Liver (tissue), 9 donors: ENCODE data around the gene FBXO24. TPM values are rescaled to one million over a fixed set of nuclear protein-coding genes. Genes with fewer than 3 reads are reported as not detected.
A peak's percentile ranks its signal among the peaks of the same experiment; 100 is the strongest.

ENCODE experiments used
- DNase-seq: peaks from one replicate; pipeline ENCODE4 v3.0.0-alpha.2; 2017; ENCODE audit warnings: low spot score
- H3K27ac ChIP-seq, 2 donors: one replicate each; pipeline ENCODE4 v1.7.0; 2013; ENCODE audit warnings: inconsistent platforms in 2 of 2, low read length in 2 of 2, control low read depth in 1 of 2, low read depth in 1 of 2, mild to moderate bottlenecking in 1 of 2
- H3K27me3 ChIP-seq, 4 donors: one replicate each; pipeline versions ENCODE4 v1.6.1 to v1.7.0; 2013; ENCODE audit warnings: low read length in 3 of 4, inconsistent platforms in 1 of 4, mild to moderate bottlenecking in 1 of 4, moderate library complexity in 1 of 4; ENCODE audit not compliant: control insufficient read depth in 4 of 4, insufficient read depth in 4 of 4
- H3K36me3 ChIP-seq, 4 donors: one replicate each; pipeline versions ENCODE4 v1.6.1 to v1.7.0; 2013; ENCODE audit warnings: low read length in 3 of 4, mild to moderate bottlenecking in 3 of 4, low read depth in 1 of 4, moderate library complexity in 1 of 4; ENCODE audit not compliant: control insufficient read depth in 4 of 4, insufficient read depth in 3 of 4
- H3K4me1 ChIP-seq, 4 donors: one replicate each; pipeline versions ENCODE4 v1.6.1 to v1.7.0; 2013; ENCODE audit warnings: low read length in 3 of 4, mild to moderate bottlenecking in 3 of 4, moderate library complexity in 1 of 4; ENCODE audit not compliant: control insufficient read depth in 4 of 4, insufficient read depth in 4 of 4
- H3K4me3 ChIP-seq, 3 donors: one replicate each; pipeline versions ENCODE4 v1.6.1 to v1.7.0; 2013; ENCODE audit warnings: low read length in 3 of 3, control low read depth in 1 of 3, low read depth in 1 of 3, mild to moderate bottlenecking in 1 of 3
- H3K9ac ChIP-seq, 2 donors: one replicate each; pipeline ENCODE4 v1.7.0; 2013; ENCODE audit warnings: low read length in 2 of 2, mild to moderate bottlenecking in 2 of 2, moderate library complexity in 2 of 2, control low read depth in 1 of 2, low read depth in 1 of 2
- H3K9me3 ChIP-seq, 4 donors: one replicate each; pipeline versions ENCODE4 v1.6.1 to v1.7.0; 2013; ENCODE audit warnings: low read length in 3 of 4; ENCODE audit not compliant: control insufficient read depth in 4 of 4
- ATF3 ChIP-seq: IDR thresholded peaks from 2 replicates; pipeline ENCODE4 v1.6.1; 2016; ENCODE audit warnings: antibody characterized with exemption
- EGR1 ChIP-seq, 2 donors: IDR thresholded peaks; 2 replicates each; pipeline ENCODE4 v1.6.1; 2016 to 2018; ENCODE audit warnings: antibody characterized with exemption in 2 of 2, low read depth in 2 of 2
- FOXA1 ChIP-seq: IDR thresholded peaks from 2 replicates; pipeline ENCODE4 v1.6.1; 2016; ENCODE audit warnings: antibody characterized with exemption
- FOXA2 ChIP-seq: IDR thresholded peaks from 2 replicates; pipeline ENCODE4 v1.6.1; 2016; ENCODE audit warnings: antibody characterized with exemption
- GABPA ChIP-seq, 2 donors: IDR thresholded peaks in 1 of 2; conservative IDR thresholded peaks in 1 of 2; 2 replicates each; pipeline ENCODE4 v1.6.1; 2016; ENCODE audit warnings: antibody characterized with exemption in 2 of 2, mild to moderate bottlenecking in 1 of 2, moderate library complexity in 1 of 2
- HNF4A ChIP-seq, 2 donors: conservative IDR thresholded peaks; 2 replicates each; pipeline ENCODE4 v1.6.1; 2016; ENCODE audit warnings: antibody characterized with exemption in 2 of 2, mild to moderate bottlenecking in 2 of 2
- HNF4G ChIP-seq: IDR thresholded peaks from 2 replicates; pipeline ENCODE4 v1.6.1; 2016; ENCODE audit warnings: antibody characterized with exemption
- MAX ChIP-seq: IDR thresholded peaks from 2 replicates; pipeline ENCODE4 v1.6.1; 2016; ENCODE audit warnings: antibody characterized with exemption
- NR2F2 ChIP-seq: IDR thresholded peaks from 2 replicates; pipeline ENCODE4 v1.6.1; 2016; ENCODE audit warnings: antibody characterized with exemption
- REST ChIP-seq: IDR thresholded peaks from 2 replicates; pipeline ENCODE4 v1.6.1; 2016; ENCODE audit warnings: antibody characterized with exemption, mild to moderate bottlenecking
- RXRA ChIP-seq, 2 donors: IDR thresholded peaks; 2 replicates each; pipeline ENCODE4 v1.6.1; 2017 to 2018; ENCODE audit warnings: antibody characterized with exemption in 2 of 2, mild to moderate bottlenecking in 1 of 2
- SP1 ChIP-seq: IDR thresholded peaks from 2 replicates; pipeline ENCODE4 v1.6.1; 2018; ENCODE audit warnings: antibody characterized with exemption, mild to moderate bottlenecking
- YY1 ChIP-seq: IDR thresholded peaks from 2 replicates; pipeline ENCODE4 v1.6.1; 2016; ENCODE audit warnings: antibody characterized with exemption, mild to moderate bottlenecking
- WGBS: extraction: QIAGEN DNeasy Blood & Tissue Kit; methylation state at CpG from one replicate; pipeline ENCODE4 v1.1.7; 2013; 5-methylcytosine and 5-hydroxymethylcytosine counted together
- polyA plus RNA-seq, 2 donors: library from polyadenylated mRNA; stranded (reverse) in 1 of 2; unstranded in 1 of 2; fragments of 200-250 nt in 1 of 2; fragments of >200 nt in 1 of 2; fragmentation: Nextera tagmentation in 1 of 2; extraction: Ambion mirVana in 1 of 2; gene quantifications; one replicate each; pipeline versions ENCODE4 v1.2.1 to v1.2.3, GENCODE V29; 2013 to 2015
- total RNA-seq, 2 donors: library from RNA; depleted of rRNA; stranded (reverse); fragments of >200 nt; gene quantifications; one replicate each; pipeline ENCODE4 v1.2.3, GENCODE V29; 2014
- TF ChIP-seq, protein P1 (sequence below): IDR thresholded peaks from 2 replicates; pipeline ENCODE4 v1.6.1; 2016; ENCODE audit warnings: antibody characterized with exemption
- donor health status: healthy.
- donor health status: healthy.
- donor health status: healthy.
- donor health status: healthy.
- donor health status: healthy.

Gene FBXO24
- total and polyA plus RNA-seq, 4 donors: 0.25 to 1.3 (median 0.50) TPM

DNA sequence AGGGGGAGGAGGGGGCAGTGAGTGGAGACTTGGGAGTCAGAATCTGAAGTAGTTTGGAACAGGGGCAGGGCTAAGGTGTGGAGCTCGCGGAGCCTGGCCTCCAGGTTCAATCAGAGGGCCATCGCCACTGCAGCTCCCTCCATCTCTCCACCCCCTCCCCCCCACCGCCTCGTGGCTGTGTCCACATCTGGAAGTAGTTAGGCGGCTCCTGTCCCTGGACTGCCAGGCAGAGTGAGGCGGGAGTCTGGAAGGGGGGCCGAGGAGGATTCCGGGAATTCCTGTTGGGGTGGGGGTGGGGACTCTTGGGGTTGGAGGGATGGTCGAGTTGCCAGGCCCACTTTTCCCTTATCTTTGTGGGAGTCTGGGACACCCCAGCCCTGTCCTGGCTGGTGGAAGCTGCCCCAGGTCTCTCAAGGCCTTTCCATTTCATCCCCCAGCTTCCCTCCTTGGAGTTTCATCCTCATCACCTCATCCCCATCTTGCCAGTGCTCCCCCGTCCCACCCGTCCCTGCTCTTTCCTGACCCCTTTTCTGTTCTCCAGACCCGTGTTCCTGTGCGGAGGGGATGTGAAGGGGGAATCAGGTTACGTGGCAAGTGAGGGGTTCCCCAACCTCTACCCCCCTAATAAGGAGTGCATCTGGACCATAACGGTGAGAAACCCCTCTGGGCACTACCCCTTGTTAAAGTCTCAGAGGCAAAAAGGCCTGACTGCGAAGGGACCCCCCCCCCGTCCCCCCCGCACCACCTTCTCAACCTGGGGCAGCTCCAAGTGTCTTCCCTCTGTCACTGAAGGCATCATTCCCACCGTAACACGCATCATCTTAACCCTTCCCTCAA is 17.0 kb downstream of the FBXO24 start:
- DNase-seq: no peak
- Histone ChIP-seq H3K9me3 (no peaks in the 10 kb centered on the region), H3K9ac (no peak overlapping the region), H3K36me3 (no peaks in the 10 kb centered on the region), H3K27me3 (no peaks in the 10 kb centered on the region), H3K27ac (peak overlapping the region; percentile 43 to 47), H3K4me1 (peaks cover 8 to 37% (median 21%) of the 10 kb centered on the region in 4 donors), H3K4me3 (peak overlapping the region in 1 of 3 donors; percentile 30)
- WGBS: 52% methylated on average over 21 of the region's 21 CpGs
- TF ChIP-seq EGR1 (IDR thresholded peaks at IDR 0.05; ENCODE audit: low read depth in 2 of 2): no peak
- TF ChIP-seq GABPA (IDR thresholded peaks at IDR 0.05 in 1 of 2, conservative IDR thresholded peaks at IDR 0.05 in 1 of 2): no peak
- no peak for TF ChIP-seq YY1
- no peak for TF ChIP-seq NR2F2
- no peak for TF ChIP-seq HNF4G

DNA sequence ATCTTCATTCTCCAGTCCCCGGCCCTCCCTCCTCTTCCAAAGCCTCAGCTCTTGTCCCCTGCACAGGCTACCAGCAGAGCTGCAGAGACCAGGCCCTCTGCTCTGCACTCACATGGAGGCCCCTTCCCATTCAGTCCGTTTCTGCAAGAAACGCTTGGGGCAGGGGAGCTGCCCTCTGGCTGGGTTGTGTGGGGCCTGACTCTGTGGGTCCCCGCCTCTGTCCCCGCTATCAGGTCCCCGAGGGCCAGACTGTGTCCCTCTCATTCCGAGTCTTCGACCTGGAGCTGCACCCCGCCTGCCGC is 17.5 kb downstream of the FBXO24 start:
- Histone ChIP-seq H3K36me3 (no peaks in the 10 kb centered on the region), H3K9ac (no peak overlapping the region), H3K9me3 (no peaks in the 10 kb centered on the region), H3K27me3 (no peaks in the 10 kb centered on the region), H3K27ac (peak overlapping the region; percentile 31 to 47), H3K4me3 (peak overlapping the region in 1 of 3 donors; percentile 74), H3K4me1 (peaks cover 8 to 37% (median 21%) of the 10 kb centered on the region in 4 donors)
- TF ChIP-seq HNF4A (conservative IDR thresholded peaks at IDR 0.05): no peak
- no peak for TF ChIP-seq RXRA (IDR thresholded peaks at IDR 0.05)
- TF ChIP-seq HNF4G: no peak
- TF ChIP-seq MAX: no peak
- TF ChIP-seq, protein P1, sequence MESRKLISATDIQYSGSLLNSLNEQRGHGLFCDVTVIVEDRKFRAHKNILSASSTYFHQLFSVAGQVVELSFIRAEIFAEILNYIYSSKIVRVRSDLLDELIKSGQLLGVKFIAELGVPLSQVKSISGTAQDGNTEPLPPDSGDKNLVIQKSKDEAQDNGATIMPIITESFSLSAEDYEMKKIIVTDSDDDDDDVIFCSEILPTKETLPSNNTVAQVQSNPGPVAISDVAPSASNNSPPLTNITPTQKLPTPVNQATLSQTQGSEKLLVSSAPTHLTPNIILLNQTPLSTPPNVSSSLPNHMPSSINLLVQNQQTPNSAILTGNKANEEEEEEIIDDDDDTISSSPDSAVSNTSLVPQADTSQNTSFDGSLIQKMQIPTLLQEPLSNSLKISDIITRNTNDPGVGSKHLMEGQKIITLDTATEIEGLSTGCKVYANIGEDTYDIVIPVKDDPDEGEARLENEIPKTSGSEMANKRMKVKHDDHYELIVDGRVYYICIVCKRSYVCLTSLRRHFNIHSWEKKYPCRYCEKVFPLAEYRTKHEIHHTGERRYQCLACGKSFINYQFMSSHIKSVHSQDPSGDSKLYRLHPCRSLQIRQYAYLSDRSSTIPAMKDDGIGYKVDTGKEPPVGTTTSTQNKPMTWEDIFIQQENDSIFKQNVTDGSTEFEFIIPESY: no peak
- no peak for TF ChIP-seq REST
- TF ChIP-seq SP1: no peak
- TF ChIP-seq FOXA1: no peak
- no peak for TF ChIP-seq ATF3
- no peak for TF ChIP-seq FOXA2
- WGBS: 57% methylated on average over 10 of the region's 10 CpGs
- DNase-seq: no peak
